ENCODE data around the gene ATP9A.

ATP9A gene

DNA sequence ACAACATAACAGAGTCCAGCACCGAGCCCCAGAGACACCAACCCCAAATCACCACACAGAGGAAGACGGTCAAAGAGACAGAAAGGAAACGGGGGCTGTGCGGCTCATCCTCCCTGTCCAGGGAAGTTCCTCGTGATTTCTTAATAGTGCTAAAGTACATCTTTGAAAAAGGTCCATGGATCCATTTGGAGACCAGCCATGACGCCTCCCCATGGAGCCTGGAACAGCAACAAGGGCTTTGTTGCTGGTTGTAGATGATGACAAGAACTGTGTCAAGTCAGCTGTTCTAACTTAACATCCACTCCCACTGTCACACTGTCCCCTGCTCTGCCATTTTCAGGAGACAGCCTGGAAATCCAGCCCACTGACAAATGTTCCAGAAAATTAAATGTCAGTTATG is 99.7 kb downstream of the ATP9A start:
- Histone ChIP-seq H3K23ac (ENCODE audit: low read length) (no peak overlapping the region), H4K8ac (ENCODE audit: low read depth, low read length) (no peak overlapping the region), H3K18ac (ENCODE audit: low read length) (no peak overlapping the region), H2AFZ (ENCODE audit: insufficient read depth, low read length, poor library complexity) (no peak overlapping the region), H2BK12ac (ENCODE audit: low read length) (no peak overlapping the region), H3K14ac (ENCODE audit: low read length) (no peak overlapping the region), H3K27ac (ENCODE audit: low read depth, low read length) (no peak overlapping the region), H3K4me2 (ENCODE audit: low read length) (no peak overlapping the region), H2BK5ac (ENCODE audit: low read depth, low read length, poor library complexity) (no peak overlapping the region), H3K4me3 (ENCODE audit: low read depth, low read length) (no peak overlapping the region), H3K9me3 (ENCODE audit: insufficient read depth, low read depth, low read length) (no peaks in the 10 kb centered on the region), H2BK120ac (ENCODE audit: insufficient read depth, low read length, poor library complexity) (no peak overlapping the region), H2AK5ac (ENCODE audit: low read length) (no peak overlapping the region), H4K91ac (ENCODE audit: low read depth, low read length) (no peak overlapping the region), H3K79me1 (ENCODE audit: low read length) (no peaks in the 10 kb centered on the region), H3K79me2 (ENCODE audit: control insufficient read depth, insufficient read depth, low read length, poor library complexity) (no peaks in the 10 kb centered on the region), H3K4ac (ENCODE audit: low read depth, low read length) (no peak overlapping the region), H4K12ac (ENCODE audit: low read depth, low read length) (no peak overlapping the region), H3K27me3 (ENCODE audit: insufficient read depth, low read length) (no peaks in the 10 kb centered on the region), H3K4me1 (ENCODE audit: control insufficient read depth in 1 of 2, insufficient read depth in 2 of 2, low read length in 2 of 2) (no peaks in the 10 kb centered on the region), H3K36me3 (ENCODE audit: control insufficient read depth in 1 of 2, insufficient read depth in 2 of 2, low read length in 2 of 2) (peaks cover 0 to 2% of the 10 kb centered on the region in 2 experiments), H3K9ac (ENCODE audit: low read length) (no peak overlapping the region)
- no CpG with 5 or more reads among the region's 6 CpGs for WGBS (ENCODE audit: extremely low coverage, insufficient coverage, insufficient read length)
- no peak for DNase-seq

DNA sequence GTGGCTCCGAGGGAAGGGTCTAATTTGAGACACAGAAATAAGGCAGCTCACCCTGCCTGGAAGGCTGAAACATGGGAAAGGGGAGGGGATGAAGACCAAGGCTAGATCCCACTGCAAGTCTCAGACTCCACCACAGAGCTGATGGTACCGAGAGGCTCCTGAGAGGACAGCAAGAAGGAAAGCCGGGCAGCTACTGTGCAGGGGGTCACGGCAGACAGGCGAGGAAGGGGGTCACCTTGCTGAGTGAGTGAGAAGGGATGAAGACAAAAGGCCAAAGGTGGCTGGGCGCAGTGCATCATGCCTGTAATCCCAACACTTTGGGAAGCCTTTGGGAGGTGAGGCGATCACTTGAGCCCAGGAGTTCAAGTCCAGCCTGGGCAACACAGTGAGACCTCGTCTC is 100.7 kb downstream of the ATP9A start:
- Histone ChIP-seq H2BK120ac (ENCODE audit: insufficient read depth, low read length, poor library complexity) (no peak overlapping the region), H3K36me3 (ENCODE audit: control insufficient read depth in 1 of 2, insufficient read depth in 2 of 2, low read length in 2 of 2) (peaks cover 0 to 2% of the 10 kb centered on the region in 2 experiments), H3K9ac (ENCODE audit: low read length) (no peak overlapping the region), H2BK12ac (ENCODE audit: low read length) (no peak overlapping the region), H2AFZ (ENCODE audit: insufficient read depth, low read length, poor library complexity) (no peak overlapping the region), H3K9me3 (ENCODE audit: insufficient read depth, low read depth, low read length) (no peaks in the 10 kb centered on the region), H3K4me1 (ENCODE audit: control insufficient read depth in 1 of 2, insufficient read depth in 2 of 2, low read length in 2 of 2) (no peaks in the 10 kb centered on the region), H4K12ac (ENCODE audit: low read depth, low read length) (no peak overlapping the region), H3K18ac (ENCODE audit: low read length) (no peak overlapping the region), H3K27me3 (ENCODE audit: insufficient read depth, low read length) (no peaks in the 10 kb centered on the region), H2BK5ac (ENCODE audit: low read depth, low read length, poor library complexity) (no peak overlapping the region), H3K79me1 (ENCODE audit: low read length) (no peaks in the 10 kb centered on the region), H3K14ac (ENCODE audit: low read length) (no peak overlapping the region), H2AK5ac (ENCODE audit: low read length) (no peak overlapping the region), H3K4me3 (ENCODE audit: low read depth, low read length) (no peak overlapping the region), H4K8ac (ENCODE audit: low read depth, low read length) (no peak overlapping the region), H3K4ac (ENCODE audit: low read depth, low read length) (no peak overlapping the region), H3K27ac (ENCODE audit: low read depth, low read length) (no peak overlapping the region), H3K79me2 (ENCODE audit: control insufficient read depth, insufficient read depth, low read length, poor library complexity) (no peaks in the 10 kb centered on the region), H4K91ac (ENCODE audit: low read depth, low read length) (no peak overlapping the region), H3K23ac (ENCODE audit: low read length) (no peak overlapping the region), H3K4me2 (ENCODE audit: low read length) (no peak overlapping the region)
- DNase-seq: no peak
- WGBS (ENCODE audit: extremely low coverage, insufficient coverage, insufficient read length): no CpG with 5 or more reads among the region's 8 CpGs

DNA sequence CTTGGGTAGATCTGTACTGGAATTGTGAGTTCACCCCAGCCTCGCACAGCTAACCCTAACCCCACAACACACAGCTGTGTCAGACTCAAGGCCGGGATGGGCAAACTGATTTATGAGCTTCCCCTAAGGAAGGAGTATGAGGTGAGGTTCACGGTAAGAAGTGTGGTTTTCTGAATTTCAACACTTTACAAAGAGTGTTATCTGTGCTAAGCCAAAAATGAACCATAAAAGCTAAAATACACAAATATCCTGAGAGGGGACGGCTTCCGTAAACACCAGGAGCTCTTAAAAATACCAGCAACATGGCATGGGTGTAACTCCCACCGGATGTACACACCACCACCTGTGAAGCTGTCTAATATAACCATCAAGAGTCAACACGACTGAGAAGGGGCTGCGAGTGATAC is 101.2 kb downstream of the ATP9A start:
- H3K4me3 ChIP-seq (ENCODE audit: low read depth, low read length): no peak overlapping the region
- no CpG with 5 or more reads among the region's 8 CpGs for WGBS (ENCODE audit: extremely low coverage, insufficient coverage, insufficient read length)
- H3K4me2 ChIP-seq (ENCODE audit: low read length): no peak overlapping the region
- H3K18ac ChIP-seq (ENCODE audit: low read length): no peak overlapping the region
- H3K27me3 ChIP-seq (ENCODE audit: insufficient read depth, low read length): no peaks in the 10 kb centered on the region
- no peak overlapping the region for H2BK12ac ChIP-seq (ENCODE audit: low read length)
- no peak overlapping the region for H2AFZ ChIP-seq (ENCODE audit: insufficient read depth, low read length, poor library complexity)
- H2AK5ac ChIP-seq (ENCODE audit: low read length): no peak overlapping the region
- no peak overlapping the region for H2BK5ac ChIP-seq (ENCODE audit: low read depth, low read length, poor library complexity)
- H4K12ac ChIP-seq (ENCODE audit: low read depth, low read length): no peak overlapping the region
- no peak overlapping the region for H3K14ac ChIP-seq (ENCODE audit: low read length)
- H2BK120ac ChIP-seq (ENCODE audit: insufficient read depth, low read length, poor library complexity): no peak overlapping the region
- no peak overlapping the region for H3K23ac ChIP-seq (ENCODE audit: low read length)
- H3K9me3 ChIP-seq (ENCODE audit: insufficient read depth, low read depth, low read length): no peaks in the 10 kb centered on the region
- DNase-seq: no peak
- H3K79me1 ChIP-seq (ENCODE audit: low read length): no peaks in the 10 kb centered on the region
- no peak overlapping the region for H4K8ac ChIP-seq (ENCODE audit: low read depth, low read length)
- H3K36me3 ChIP-seq (ENCODE audit: control insufficient read depth in 1 of 2, insufficient read depth in 2 of 2, low read length in 2 of 2): peaks cover 0 to 2% of the 10 kb centered on the region in 2 experiments
- no peak overlapping the region for H3K27ac ChIP-seq (ENCODE audit: low read depth, low read length)
- no peaks in the 10 kb centered on the region for H3K4me1 ChIP-seq (ENCODE audit: control insufficient read depth in 1 of 2, insufficient read depth in 2 of 2, low read length in 2 of 2)
- H3K9ac ChIP-seq (ENCODE audit: low read length): no peak overlapping the region
- no peaks in the 10 kb centered on the region for H3K79me2 ChIP-seq (ENCODE audit: control insufficient read depth, insufficient read depth, low read length, poor library complexity)
- H4K91ac ChIP-seq (ENCODE audit: low read depth, low read length): no peak overlapping the region
- H3K4ac ChIP-seq (ENCODE audit: low read depth, low read length): no peak overlapping the region

- no peak overlapping the region for H3K4me3 ChIP-seq (ENCODE audit: low read depth, low read length)
- H3K4me2 ChIP-seq (ENCODE audit: low read length): no peak overlapping the region
- H2BK120ac ChIP-seq (ENCODE audit: insufficient read depth, low read length, poor library complexity): no peak overlapping the region
- no peak overlapping the region for H3K4ac ChIP-seq (ENCODE audit: low read depth, low read length)
- H2BK5ac ChIP-seq (ENCODE audit: low read depth, low read length, poor library complexity): no peak overlapping the region
- H2BK12ac ChIP-seq (ENCODE audit: low read length): no peak overlapping the region
- no peak overlapping the region for H3K14ac ChIP-seq (ENCODE audit: low read length)
- H4K91ac ChIP-seq (ENCODE audit: low read depth, low read length): no peak overlapping the region
- no peak for DNase-seq
- no peaks in the 10 kb centered on the region for H3K4me1 ChIP-seq (ENCODE audit: control insufficient read depth in 1 of 2, insufficient read depth in 2 of 2, low read length in 2 of 2)
- peaks cover 0 to 2% of the 10 kb centered on the region in 2 experiments for H3K36me3 ChIP-seq (ENCODE audit: control insufficient read depth in 1 of 2, insufficient read depth in 2 of 2, low read length in 2 of 2)
- H3K79me2 ChIP-seq (ENCODE audit: control insufficient read depth, insufficient read depth, low read length, poor library complexity): no peaks in the 10 kb centered on the region
- H3K9ac ChIP-seq (ENCODE audit: low read length): no peak overlapping the region
- no peak overlapping the region for H2AFZ ChIP-seq (ENCODE audit: insufficient read depth, low read length, poor library complexity)
- H3K27ac ChIP-seq (ENCODE audit: low read depth, low read length): no peak overlapping the region
- no peaks in the 10 kb centered on the region for H3K27me3 ChIP-seq (ENCODE audit: insufficient read depth, low read length)
- no peaks in the 10 kb centered on the region for H3K9me3 ChIP-seq (ENCODE audit: insufficient read depth, low read depth, low read length)
- H4K12ac ChIP-seq (ENCODE audit: low read depth, low read length): no peak overlapping the region
- no CpG with 5 or more reads among the region's 5 CpGs for WGBS (ENCODE audit: extremely low coverage, insufficient coverage, insufficient read length)
- no peak overlapping the region for H3K23ac ChIP-seq (ENCODE audit: low read length)
- no peak overlapping the region for H3K18ac ChIP-seq (ENCODE audit: low read length)
- H4K8ac ChIP-seq (ENCODE audit: low read depth, low read length): no peak overlapping the region
- no peak overlapping the region for H2AK5ac ChIP-seq (ENCODE audit: low read length)
- H3K79me1 ChIP-seq (ENCODE audit: low read length): no peaks in the 10 kb centered on the region
Measured at GRCh38 chr20:51666126-51666525, 102.1 kb downstream of the ATP9A start.
